ENCODE data around the gene OPHN1.

DNA sequence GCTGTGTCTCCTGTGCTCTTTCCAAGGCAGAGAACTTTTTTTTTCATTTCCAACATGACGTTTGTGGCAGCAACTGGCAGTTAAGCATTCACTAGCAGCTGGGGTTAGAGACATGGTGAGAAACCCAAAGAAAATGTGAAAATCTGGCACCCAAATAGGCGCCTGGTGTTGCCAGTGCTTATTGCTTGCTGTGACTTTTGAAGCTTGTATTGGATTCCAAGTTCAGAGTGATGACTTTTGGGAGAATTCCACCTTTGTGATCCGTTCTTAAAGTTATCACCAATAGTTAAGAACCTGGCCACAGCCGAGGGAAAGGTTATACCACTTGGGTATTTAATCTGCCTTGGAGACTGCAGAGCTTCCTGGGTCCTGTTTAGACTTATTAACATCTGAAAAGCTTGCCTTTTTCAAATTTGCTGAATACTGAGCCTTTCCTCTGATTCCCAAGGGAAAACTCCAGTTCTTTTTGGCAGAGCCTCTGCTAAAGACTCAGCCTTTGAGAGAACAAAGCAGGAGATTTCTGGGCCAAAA lies 101.0 kb downstream of the OPHN1 start:
- no peak for TF ChIP-seq EZH2phosphoT487 (IDR thresholded peaks at IDR 0.05; ENCODE audit: low read depth, severe bottlenecking, unreplicated experiment)
- TF ChIP-seq, protein P1, sequence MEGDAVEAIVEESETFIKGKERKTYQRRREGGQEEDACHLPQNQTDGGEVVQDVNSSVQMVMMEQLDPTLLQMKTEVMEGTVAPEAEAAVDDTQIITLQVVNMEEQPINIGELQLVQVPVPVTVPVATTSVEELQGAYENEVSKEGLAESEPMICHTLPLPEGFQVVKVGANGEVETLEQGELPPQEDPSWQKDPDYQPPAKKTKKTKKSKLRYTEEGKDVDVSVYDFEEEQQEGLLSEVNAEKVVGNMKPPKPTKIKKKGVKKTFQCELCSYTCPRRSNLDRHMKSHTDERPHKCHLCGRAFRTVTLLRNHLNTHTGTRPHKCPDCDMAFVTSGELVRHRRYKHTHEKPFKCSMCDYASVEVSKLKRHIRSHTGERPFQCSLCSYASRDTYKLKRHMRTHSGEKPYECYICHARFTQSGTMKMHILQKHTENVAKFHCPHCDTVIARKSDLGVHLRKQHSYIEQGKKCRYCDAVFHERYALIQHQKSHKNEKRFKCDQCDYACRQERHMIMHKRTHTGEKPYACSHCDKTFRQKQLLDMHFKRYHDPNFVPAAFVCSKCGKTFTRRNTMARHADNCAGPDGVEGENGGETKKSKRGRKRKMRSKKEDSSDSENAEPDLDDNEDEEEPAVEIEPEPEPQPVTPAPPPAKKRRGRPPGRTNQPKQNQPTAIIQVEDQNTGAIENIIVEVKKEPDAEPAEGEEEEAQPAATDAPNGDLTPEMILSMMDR (IDR thresholded peaks at IDR 0.05; ENCODE audit: poor library complexity) = no peak

All from hepatocyte (in vitro differentiated cells).